CD1c-positive myeloid dendritic cell (primary cell): ENCODE data around the gene DDIT4L.
A peak's percentile ranks its signal among the peaks of the same experiment; 100 is the strongest.
"Not testable (repeated sequence)": the region's sequence is repeated elsewhere in the genome, so short reads cannot be mapped to it uniquely, and the experiment has no call there.

Source experiments
- DNase-seq: peaks from one replicate; pipeline ENCODE4 v3.0.0-alpha.2; 2016; ENCODE audit errors: extremely low spot score

DDIT4L gene

GRCh38 chr4:100189820-100190642 is at the start of gene DDIT4L:
Gene DDIT4L, minus strand, starts transcription at chr4:100190468. Its CDS starts 485 bp downstream, at chr4:100189983.
- DNase-seq = peak; percentile 10

GRCh38 chr4:100240008-100240407 is 49.7 kb upstream of the DDIT4L start:
- no peak for DNase-seq

GRCh38 chr4:100224721-100225120 is 34.5 kb upstream of the DDIT4L start:
- no peak for DNase-seq

GRCh38 chr4:100224160-100224559 is 33.9 kb upstream of the DDIT4L start:
- DNase-seq = no peak

- no peak for DNase-seq
These were observed 18.7 kb upstream of the DDIT4L start for GRCh38 chr4:100208964-100209363.

DNA sequence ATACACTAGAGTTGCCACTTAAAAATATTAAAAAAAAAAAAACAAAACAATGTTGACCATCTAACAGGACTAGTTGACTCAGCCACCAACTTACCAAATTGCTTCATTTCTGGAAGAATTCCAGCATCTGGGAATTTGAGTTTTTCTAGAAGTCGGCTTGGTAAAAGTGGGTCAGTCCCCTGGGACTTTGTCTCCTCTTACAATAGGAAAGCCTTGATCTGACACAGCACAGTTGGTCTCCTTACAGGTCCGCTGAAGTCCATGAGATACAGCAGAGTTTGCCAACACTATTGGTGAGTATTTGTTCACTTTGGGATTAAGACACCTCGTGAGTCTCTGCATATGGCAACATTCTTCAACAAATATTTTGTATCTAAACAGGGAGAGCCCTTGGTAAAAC is 18.2 kb upstream of the DDIT4L start:
- DNase-seq = no peak

GRCh38 chr4:100206850-100207249 is 16.6 kb upstream of the DDIT4L start:
- no peak for DNase-seq

GRCh38 chr4:100198061-100198460 is 7.8 kb upstream of the DDIT4L start:
- no peak for DNase-seq

- DNase-seq = not testable (repeated sequence)
These were observed 6.3 kb upstream of the DDIT4L start for GRCh38 chr4:100196388-100197071.

DNA sequence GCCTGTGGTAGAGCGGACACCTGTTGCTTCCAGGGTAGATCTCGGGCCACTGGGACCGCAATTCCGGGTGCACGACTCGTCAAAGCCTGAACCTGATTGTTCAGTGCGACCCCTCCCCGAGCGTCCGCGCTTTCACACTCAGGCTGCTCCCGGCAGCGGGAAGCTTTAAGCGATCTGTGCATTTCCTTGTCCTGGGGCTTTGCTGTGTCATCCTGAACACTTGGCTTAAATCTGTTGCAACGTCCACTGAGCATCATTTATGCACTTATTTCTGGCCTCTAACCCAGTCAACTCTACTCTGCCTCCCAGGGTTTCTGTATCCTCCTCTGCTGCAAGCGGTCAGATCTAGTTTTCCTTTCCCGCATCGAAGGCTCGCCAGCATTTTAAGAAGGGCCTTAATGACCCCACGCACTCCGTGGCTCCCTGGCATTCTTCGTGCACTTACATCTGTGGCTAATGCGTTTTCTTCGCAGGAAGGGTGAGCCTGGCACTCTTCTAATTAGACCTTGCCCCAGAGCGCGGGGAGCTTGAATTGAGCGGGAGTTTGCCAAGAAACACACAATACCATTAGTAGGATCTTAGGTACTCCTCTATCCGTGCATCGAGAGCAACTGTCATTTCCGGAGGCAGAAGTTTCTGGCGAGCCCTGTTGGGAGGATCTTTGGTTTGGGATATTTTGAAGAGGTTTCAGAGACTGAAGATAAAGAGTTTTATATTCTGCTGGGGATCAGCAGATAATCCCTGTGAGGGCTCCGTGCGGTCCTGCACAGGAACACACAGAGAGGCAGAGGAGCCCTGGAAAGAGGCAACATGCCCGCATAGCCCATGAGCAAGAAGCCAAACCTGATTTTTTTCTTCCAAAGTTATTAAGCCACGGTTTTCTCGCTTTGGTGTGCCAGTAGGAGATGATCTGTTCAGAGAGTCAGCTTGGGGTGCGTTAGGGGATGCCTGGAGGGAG is 654 bp upstream of the DDIT4L start:
- no peak for DNase-seq

DNA sequence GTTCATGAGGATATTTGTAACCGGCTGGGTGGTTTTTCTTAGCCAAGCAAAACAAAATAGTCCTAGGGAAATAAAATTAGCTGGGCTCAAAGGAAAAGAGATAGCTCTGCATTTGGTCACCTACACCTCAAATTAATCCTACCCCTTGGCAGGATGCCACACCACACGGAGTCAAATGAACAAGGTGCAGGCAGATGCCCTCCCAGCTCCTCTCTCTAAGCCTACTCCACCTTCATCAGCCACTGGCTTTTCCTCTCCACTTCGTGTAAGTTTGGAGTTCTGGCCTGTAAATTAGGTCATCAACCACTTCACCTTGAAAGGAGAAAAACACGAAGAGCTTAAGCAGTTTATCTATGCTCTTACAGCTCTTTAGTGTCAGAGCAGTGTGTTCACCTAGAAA is 1.4 kb downstream of the DDIT4L start:
- no peak for DNase-seq

GRCh38 chr4:100187781-100188180 is 2.5 kb downstream of the DDIT4L start:
- no peak for DNase-seq

- DNase-seq = no peak
These were observed 5.5 kb downstream of the DDIT4L start for GRCh38 chr4:100184787-100185186.

GRCh38 chr4:100177855-100178254 is 12.4 kb downstream of the DDIT4L start:
- DNase-seq = no peak

DNA sequence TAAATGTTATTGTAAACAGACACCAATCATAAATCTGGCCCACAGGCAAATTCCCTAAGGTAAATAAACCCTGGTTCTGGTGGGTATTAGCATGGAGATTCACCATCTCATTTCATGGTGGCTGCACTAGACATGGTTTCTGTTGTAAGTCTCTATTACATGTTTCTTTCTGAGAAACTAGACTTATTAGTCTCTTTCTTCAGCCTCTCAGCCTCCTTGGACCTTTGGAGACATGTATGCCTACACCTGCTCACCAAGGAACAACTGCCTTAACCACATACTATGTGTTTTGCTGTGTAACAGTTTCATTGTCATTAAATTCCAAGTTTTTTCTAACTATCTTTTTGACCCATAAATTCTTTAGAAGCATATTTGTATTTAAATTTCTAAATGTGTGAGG is 13.1 kb downstream of the DDIT4L start:
- DNase-seq = no peak

- no peak for DNase-seq
These were observed 14.4 kb downstream of the DDIT4L start for GRCh38 chr4:100175858-100176257.

- DNase-seq = no peak
These were observed 15.3 kb downstream of the DDIT4L start for GRCh38 chr4:100174985-100175383.

- DNase-seq = no peak
These were observed 19.3 kb downstream of the DDIT4L start for GRCh38 chr4:100170986-100171385.

DNA sequence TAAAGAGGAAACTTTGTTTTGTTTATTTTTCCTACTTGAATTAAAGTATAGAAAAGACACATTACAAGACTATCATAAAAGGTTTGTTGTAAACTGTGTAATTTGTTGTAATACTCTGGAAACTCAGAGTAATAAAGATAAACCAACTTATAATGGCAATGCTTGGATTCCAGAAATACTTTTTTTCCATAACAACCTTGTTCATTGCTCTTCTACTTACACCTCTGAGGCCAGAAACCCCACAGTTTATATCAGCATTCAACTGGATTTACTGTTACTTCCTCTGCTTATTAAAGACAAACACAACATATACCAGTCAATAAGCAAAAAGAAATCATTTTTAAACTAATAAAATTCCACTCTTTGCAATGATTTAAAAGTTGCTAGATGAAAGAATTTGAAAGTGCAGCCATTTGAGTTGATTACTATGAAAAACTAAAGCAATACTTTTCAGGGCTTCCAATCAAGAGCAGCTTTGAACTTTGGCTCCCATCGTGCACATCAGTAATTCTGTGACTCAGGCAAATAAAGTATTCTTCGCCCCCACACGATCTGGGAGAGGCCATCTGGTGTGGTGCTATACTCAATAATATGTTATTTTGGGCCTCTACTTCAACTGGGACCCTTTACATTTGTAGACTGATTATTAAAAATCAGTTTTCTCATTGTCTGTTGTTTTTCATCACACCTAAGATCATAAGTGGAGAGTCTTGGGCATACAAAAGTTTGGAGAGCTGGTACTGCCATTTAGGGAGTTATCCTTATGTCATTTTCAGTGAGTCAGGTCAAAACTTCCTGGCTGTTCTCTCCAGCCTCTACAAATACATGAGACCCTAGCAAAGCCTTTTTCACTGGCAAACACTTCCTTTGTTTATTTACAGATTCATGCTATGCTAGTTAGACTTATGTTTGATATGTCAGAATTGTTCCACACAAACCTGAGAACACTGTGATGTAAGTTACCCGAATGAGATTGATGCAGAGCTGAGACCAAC is 20.5 kb downstream of the DDIT4L start:
- DNase-seq = no peak

- no peak for DNase-seq
These were observed 21.7 kb downstream of the DDIT4L start for GRCh38 chr4:100168521-100168920.
